SU-DHL-6 (cell line): ENCODE results near the gene TNFAIP1.

ENCODE experiments used
- H2AFZ ChIP-seq: fragments of 200-600 bp; sonication (generic); 2 replicates; pipeline ENCODE4 v1.6.1; 2014; ENCODE audit warnings: low read depth, mild to moderate bottlenecking, moderate library complexity, mixed read lengths, antibody characterized with exemption, low read length; ENCODE audit not compliant: severe bottlenecking
- H3F3A ChIP-seq: fragments of 200-600 bp; shearing (Covaris generic); 2 replicates; pipeline ENCODE4 v1.6.0; 2016; ENCODE audit warnings: antibody characterized with exemption, mild to moderate bottlenecking; ENCODE audit not compliant: insufficient read depth
- H3K27ac ChIP-seq: fragments of 200-600 bp; sonication (generic); 2 replicates; pipeline ENCODE4 v1.5.1; 2016; ENCODE audit warnings: low read depth, mild to moderate bottlenecking, low read length, moderate library complexity, mixed read lengths
- H3K27me3 ChIP-seq: fragments of 200-600 bp; sonication (generic), shearing (Covaris generic); 2 replicates; pipeline ENCODE4 v1.6.0; 2014; ENCODE audit warnings: mild to moderate bottlenecking, low read length
- H3K36me3 ChIP-seq: fragments of 200-600 bp; sonication (generic); 2 replicates; pipeline ENCODE4 v1.6.1; 2014; ENCODE audit warnings: mild to moderate bottlenecking, low read length, mixed read lengths
- H3K4me2 ChIP-seq: fragments of 300-600, 200-600 bp; shearing (Covaris generic), sonication (generic); 2 replicates; pipeline ENCODE4 v1.6.0; 2014; ENCODE audit warnings: low read length, low read depth, mild to moderate bottlenecking; ENCODE audit not compliant: poor library complexity, severe bottlenecking
- H3K4me3 ChIP-seq: fragments of 200-600 bp; sonication (generic); 2 replicates; pipeline ENCODE4 v1.5.1; 2014; ENCODE audit warnings: antibody characterized with exemption, low read length, mild to moderate bottlenecking, mixed read lengths; ENCODE audit not compliant: insufficient read depth, poor library complexity, severe bottlenecking
- H3K79me2 ChIP-seq: fragments of 200-600 bp; sonication (generic); 2 replicates; pipeline ENCODE4 v1.6.1; 2014; ENCODE audit warnings: mild to moderate bottlenecking, low read length, moderate library complexity; ENCODE audit not compliant: insufficient read depth
- H3K9ac ChIP-seq: fragments of 200-600 bp; sonication (generic); 2 replicates; pipeline ENCODE4 v1.7.0; 2014; ENCODE audit warnings: mild to moderate bottlenecking, low read length
- H3K9me2 ChIP-seq: fragments of 200-600 bp; sonication (generic); replicated peaks from 2 replicates; pipeline ENCODE4 v1.6.1; 2014; ENCODE audit warnings: low read length; ENCODE audit not compliant: insufficient read depth
- H3K9me3 ChIP-seq: fragments of 200-600 bp; sonication (generic); 2 replicates; pipeline ENCODE4 v1.6.1; 2014; ENCODE audit warnings: low read length, mixed read lengths; ENCODE audit not compliant: insufficient read depth
- H4K20me1 ChIP-seq: fragments of 200-600 bp; sonication (generic); 2 replicates; pipeline ENCODE4 v1.6.1; 2014; ENCODE audit warnings: low read depth, mild to moderate bottlenecking, antibody characterized with exemption, low read length, moderate library complexity, mixed read lengths
- CTCF ChIP-seq: fragments of 200-600 bp; sonication (generic); IDR thresholded peaks from one replicate; pipeline ENCODE4 v1.5.1; 2017; ENCODE audit warnings: antibody characterized with exemption, mild to moderate bottlenecking, low read length, moderate library complexity; ENCODE audit not compliant: insufficient read depth, poor library complexity, severe bottlenecking
- EZH2phosphoT487 ChIP-seq: fragments of 200-600 bp; sonication (generic), shearing (Covaris generic); conservative IDR thresholded peaks from 2 replicates; pipeline ENCODE4 v1.6.1; 2018; ENCODE audit warnings: mild to moderate bottlenecking, antibody characterized with exemption, low read length, moderate library complexity, mixed read lengths

TNFAIP1 gene

GRCh38 chr17:28394337-28395116 lies 59.0 kb downstream of the TNFAIP1 start:
- no peaks in the 10 kb centered on the region for H3K27me3 ChIP-seq
- no peak for TF ChIP-seq CTCF
- no peak for TF ChIP-seq EZH2phosphoT487
- H3F3A ChIP-seq: no peaks in the 10 kb centered on the region

GRCh38 chr17:28395426-28395825 lies 59.9 kb downstream of the TNFAIP1 start:
- Histone ChIP-seq H3F3A (no peaks in the 10 kb centered on the region), H4K20me1 (no peaks in the 10 kb centered on the region), H3K9me3 (no peaks in the 10 kb centered on the region), H2AFZ (no peak overlapping the region), H3K36me3 (no peaks in the 10 kb centered on the region), H3K9me2 (no peaks in the 10 kb centered on the region), H3K27ac (no peak overlapping the region), H3K4me2 (no peak overlapping the region), H3K27me3 (no peaks in the 10 kb centered on the region), H3K79me2 (no peaks in the 10 kb centered on the region), H3K9ac (no peak overlapping the region), H3K4me3 (no peak overlapping the region)
- TF ChIP-seq CTCF (no peak), EZH2phosphoT487 (no peak)

More at GRCh38 chr17:28394337-28395116, 59.0 kb downstream of the TNFAIP1 start:
- H3K9ac ChIP-seq: no peak overlapping the region
- no peak overlapping the region for H3K27ac ChIP-seq
- H2AFZ ChIP-seq: no peak overlapping the region
- H3K36me3 ChIP-seq: no peaks in the 10 kb centered on the region
- H3K9me3 ChIP-seq: no peaks in the 10 kb centered on the region
- no peak overlapping the region for H3K4me2 ChIP-seq
- no peaks in the 10 kb centered on the region for H3K79me2 ChIP-seq
- no peaks in the 10 kb centered on the region for H3K9me2 ChIP-seq
- no peak overlapping the region for H3K4me3 ChIP-seq
- H4K20me1 ChIP-seq: no peaks in the 10 kb centered on the region

- Histone ChIP-seq H4K20me1 (no peaks in the 10 kb centered on the region), H3K4me2 (no peak overlapping the region), H3K36me3 (no peaks in the 10 kb centered on the region), H3K27ac (no peak overlapping the region), H3F3A (no peaks in the 10 kb centered on the region), H3K9ac (no peak overlapping the region), H3K79me2 (no peaks in the 10 kb centered on the region), H2AFZ (no peak overlapping the region), H3K9me2 (no peaks in the 10 kb centered on the region), H3K4me3 (no peak overlapping the region), H3K9me3 (no peaks in the 10 kb centered on the region), H3K27me3 (no peaks in the 10 kb centered on the region)
- TF ChIP-seq EZH2phosphoT487 (no peak), CTCF (no peak)
Measured at GRCh38 chr17:28395968-28396367, 60.4 kb downstream of the TNFAIP1 start.
